SU-DHL-6 (cell line): ENCODE data around the gene CAPG.

Experiments used
- H2AFZ ChIP-seq: fragments of 200-600 bp; sonication (generic); 2 replicates; pipeline ENCODE4 v1.6.1; 2014; ENCODE audit warnings: low read depth, mild to moderate bottlenecking, moderate library complexity, mixed read lengths, antibody characterized with exemption, low read length; ENCODE audit not compliant: severe bottlenecking
- H3F3A ChIP-seq: fragments of 200-600 bp; shearing (Covaris generic); 2 replicates; pipeline ENCODE4 v1.6.0; 2016; ENCODE audit warnings: antibody characterized with exemption, mild to moderate bottlenecking; ENCODE audit not compliant: insufficient read depth
- H3K27ac ChIP-seq: fragments of 200-600 bp; sonication (generic); 2 replicates; pipeline ENCODE4 v1.5.1; 2016; ENCODE audit warnings: low read depth, mild to moderate bottlenecking, low read length, moderate library complexity, mixed read lengths
- H3K27me3 ChIP-seq: fragments of 200-600 bp; sonication (generic), shearing (Covaris generic); 2 replicates; pipeline ENCODE4 v1.6.0; 2014; ENCODE audit warnings: mild to moderate bottlenecking, low read length
- H3K36me3 ChIP-seq: fragments of 200-600 bp; sonication (generic); 2 replicates; pipeline ENCODE4 v1.6.1; 2014; ENCODE audit warnings: mild to moderate bottlenecking, low read length, mixed read lengths
- H3K4me2 ChIP-seq: fragments of 300-600, 200-600 bp; shearing (Covaris generic), sonication (generic); 2 replicates; pipeline ENCODE4 v1.6.0; 2014; ENCODE audit warnings: low read length, low read depth, mild to moderate bottlenecking; ENCODE audit not compliant: poor library complexity, severe bottlenecking
- H3K4me3 ChIP-seq: fragments of 200-600 bp; sonication (generic); 2 replicates; pipeline ENCODE4 v1.5.1; 2014; ENCODE audit warnings: antibody characterized with exemption, low read length, mild to moderate bottlenecking, mixed read lengths; ENCODE audit not compliant: insufficient read depth, poor library complexity, severe bottlenecking
- H3K79me2 ChIP-seq: fragments of 200-600 bp; sonication (generic); 2 replicates; pipeline ENCODE4 v1.6.1; 2014; ENCODE audit warnings: mild to moderate bottlenecking, low read length, moderate library complexity; ENCODE audit not compliant: insufficient read depth
- H3K9ac ChIP-seq: fragments of 200-600 bp; sonication (generic); 2 replicates; pipeline ENCODE4 v1.7.0; 2014; ENCODE audit warnings: mild to moderate bottlenecking, low read length
- H3K9me2 ChIP-seq: fragments of 200-600 bp; sonication (generic); replicated peaks from 2 replicates; pipeline ENCODE4 v1.6.1; 2014; ENCODE audit warnings: low read length; ENCODE audit not compliant: insufficient read depth
- H3K9me3 ChIP-seq: fragments of 200-600 bp; sonication (generic); 2 replicates; pipeline ENCODE4 v1.6.1; 2014; ENCODE audit warnings: low read length, mixed read lengths; ENCODE audit not compliant: insufficient read depth
- H4K20me1 ChIP-seq: fragments of 200-600 bp; sonication (generic); 2 replicates; pipeline ENCODE4 v1.6.1; 2014; ENCODE audit warnings: low read depth, mild to moderate bottlenecking, antibody characterized with exemption, low read length, moderate library complexity, mixed read lengths
- EZH2phosphoT487 ChIP-seq: fragments of 200-600 bp; sonication (generic), shearing (Covaris generic); conservative IDR thresholded peaks from 2 replicates; pipeline ENCODE4 v1.6.1; 2018; ENCODE audit warnings: mild to moderate bottlenecking, antibody characterized with exemption, low read length, moderate library complexity, mixed read lengths
- TF ChIP-seq, protein P1 (sequence below): fragments of 200-600 bp; sonication (generic); IDR thresholded peaks from one replicate; pipeline ENCODE4 v1.5.1; 2017; ENCODE audit warnings: antibody characterized with exemption, mild to moderate bottlenecking, low read length, moderate library complexity; ENCODE audit not compliant: insufficient read depth, poor library complexity, severe bottlenecking

Gene CAPG

DNA sequence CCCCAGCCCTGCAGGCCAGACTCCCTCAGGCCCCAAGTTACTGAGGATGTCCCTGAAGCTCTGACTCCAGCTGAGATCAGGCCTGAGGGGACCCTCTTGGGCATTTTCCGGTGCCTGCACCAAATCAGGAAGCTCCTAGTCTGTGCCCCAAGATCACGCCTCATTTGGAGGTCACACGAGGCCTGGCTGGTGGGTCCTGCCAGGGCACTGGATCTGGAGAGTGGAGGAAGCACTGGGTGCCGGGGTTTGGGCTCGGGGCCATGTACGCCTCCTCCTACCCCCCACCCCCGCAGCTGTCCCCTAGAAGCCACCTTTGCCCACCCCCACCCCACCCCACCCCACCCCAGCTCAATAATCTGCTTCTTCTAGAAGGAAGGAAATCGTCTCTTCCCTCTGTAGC is 24.5 kb upstream of the CAPG start:
- no peaks in the 10 kb centered on the region for H3K79me2 ChIP-seq

DNA sequence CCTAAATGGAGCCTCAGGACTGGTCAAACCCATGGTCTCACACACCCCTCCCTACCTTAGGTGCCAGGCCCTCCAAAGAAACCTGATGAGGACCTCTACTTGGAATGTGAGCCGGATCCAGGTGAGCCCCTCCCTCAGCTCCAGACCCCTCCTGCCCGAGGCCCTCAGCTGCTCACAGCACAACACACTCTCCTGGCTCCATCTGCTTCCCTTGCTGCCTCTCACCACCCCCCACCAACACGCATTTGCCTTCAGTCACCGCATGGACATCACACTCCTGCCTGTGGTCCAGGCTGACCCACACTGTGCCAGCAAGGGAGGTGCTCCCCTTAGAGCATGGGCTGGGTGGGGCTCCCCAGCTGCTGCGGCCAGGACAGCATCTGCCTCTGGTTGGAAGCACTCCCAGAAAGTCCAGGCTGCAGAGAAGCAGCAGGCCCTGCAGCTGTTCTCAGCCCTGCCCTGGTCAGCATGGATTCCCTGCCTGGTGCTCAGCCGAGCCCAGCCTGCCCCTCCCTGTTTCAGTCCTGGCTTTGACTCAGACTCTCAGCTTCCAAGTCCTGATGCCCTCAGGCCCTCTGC is 23.4 kb upstream of the CAPG start:
- no peak overlapping the region for H3K4me3 ChIP-seq
- H2AFZ ChIP-seq = no peak overlapping the region
- H3K36me3 ChIP-seq = no peaks in the 10 kb centered on the region
- H3K9me2 ChIP-seq = no peaks in the 10 kb centered on the region
- no peaks in the 10 kb centered on the region for H4K20me1 ChIP-seq
- H3K79me2 ChIP-seq = no peaks in the 10 kb centered on the region
- no peak overlapping the region for H3K9ac ChIP-seq
- H3K4me2 ChIP-seq = no peak overlapping the region
- no peaks in the 10 kb centered on the region for H3F3A ChIP-seq
- TF ChIP-seq, protein P1, sequence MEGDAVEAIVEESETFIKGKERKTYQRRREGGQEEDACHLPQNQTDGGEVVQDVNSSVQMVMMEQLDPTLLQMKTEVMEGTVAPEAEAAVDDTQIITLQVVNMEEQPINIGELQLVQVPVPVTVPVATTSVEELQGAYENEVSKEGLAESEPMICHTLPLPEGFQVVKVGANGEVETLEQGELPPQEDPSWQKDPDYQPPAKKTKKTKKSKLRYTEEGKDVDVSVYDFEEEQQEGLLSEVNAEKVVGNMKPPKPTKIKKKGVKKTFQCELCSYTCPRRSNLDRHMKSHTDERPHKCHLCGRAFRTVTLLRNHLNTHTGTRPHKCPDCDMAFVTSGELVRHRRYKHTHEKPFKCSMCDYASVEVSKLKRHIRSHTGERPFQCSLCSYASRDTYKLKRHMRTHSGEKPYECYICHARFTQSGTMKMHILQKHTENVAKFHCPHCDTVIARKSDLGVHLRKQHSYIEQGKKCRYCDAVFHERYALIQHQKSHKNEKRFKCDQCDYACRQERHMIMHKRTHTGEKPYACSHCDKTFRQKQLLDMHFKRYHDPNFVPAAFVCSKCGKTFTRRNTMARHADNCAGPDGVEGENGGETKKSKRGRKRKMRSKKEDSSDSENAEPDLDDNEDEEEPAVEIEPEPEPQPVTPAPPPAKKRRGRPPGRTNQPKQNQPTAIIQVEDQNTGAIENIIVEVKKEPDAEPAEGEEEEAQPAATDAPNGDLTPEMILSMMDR = no peak
- no peak for TF ChIP-seq EZH2phosphoT487
- H3K27ac ChIP-seq = no peak overlapping the region
- no peaks in the 10 kb centered on the region for H3K27me3 ChIP-seq
- no peaks in the 10 kb centered on the region for H3K9me3 ChIP-seq

More for the DNA sequence above, 24.5 kb upstream of the CAPG start:
- H3K36me3 ChIP-seq = no peaks in the 10 kb centered on the region
- no peak overlapping the region for H2AFZ ChIP-seq
- H4K20me1 ChIP-seq = no peaks in the 10 kb centered on the region
- H3K4me3 ChIP-seq = no peak overlapping the region
- no peak for TF ChIP-seq EZH2phosphoT487
- TF ChIP-seq, protein P1 = no peak
- no peaks in the 10 kb centered on the region for H3K9me2 ChIP-seq
- no peak overlapping the region for H3K4me2 ChIP-seq
- no peaks in the 10 kb centered on the region for H3K27me3 ChIP-seq
- no peak overlapping the region for H3K9ac ChIP-seq
- no peaks in the 10 kb centered on the region for H3K9me3 ChIP-seq
- no peak overlapping the region for H3K27ac ChIP-seq
- no peaks in the 10 kb centered on the region for H3F3A ChIP-seq

DNA sequence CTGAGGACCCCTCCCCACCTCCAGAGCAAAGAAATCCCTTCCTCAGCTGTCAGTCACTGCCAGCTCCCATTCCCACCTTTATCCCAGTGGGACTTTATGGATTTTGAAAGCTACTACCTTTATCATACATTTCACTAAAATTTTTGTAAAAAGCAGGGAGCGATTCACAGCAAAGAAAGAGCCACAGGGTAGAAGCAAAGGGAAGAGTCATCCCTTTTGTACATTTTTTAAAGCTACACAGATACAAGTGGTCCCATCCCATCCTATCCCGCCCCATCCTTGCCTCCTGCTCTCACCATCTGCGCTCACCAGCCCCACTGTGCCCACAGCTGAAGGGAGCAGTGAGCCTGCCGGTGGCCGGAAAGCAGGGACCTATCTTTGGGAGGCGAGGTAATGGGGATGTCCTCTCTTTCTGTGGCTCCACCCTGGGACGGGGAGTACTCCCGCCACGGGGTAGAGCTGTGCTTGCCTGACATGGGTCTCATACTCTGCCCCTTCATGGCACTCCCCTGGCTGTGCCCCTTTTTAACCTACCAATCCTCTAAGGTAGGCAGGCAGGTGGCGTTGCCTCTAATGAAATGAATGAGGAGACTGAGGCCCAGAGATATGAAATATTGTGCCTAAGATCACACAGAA is 21.5 kb upstream of the CAPG start:
- Histone ChIP-seq H3K4me2 (no peak overlapping the region), H3K27me3 (no peaks in the 10 kb centered on the region), H3K79me2 (no peaks in the 10 kb centered on the region), H3K27ac (no peak overlapping the region), H3K36me3 (no peaks in the 10 kb centered on the region), H3K9me2 (no peaks in the 10 kb centered on the region), H3K9me3 (no peaks in the 10 kb centered on the region), H3F3A (no peaks in the 10 kb centered on the region), H3K9ac (no peak overlapping the region), H4K20me1 (no peaks in the 10 kb centered on the region), H2AFZ (no peak overlapping the region), H3K4me3 (no peak overlapping the region)
- no peak for TF ChIP-seq EZH2phosphoT487
- TF ChIP-seq, protein P1 = no peak
